ENCODE measurements around the gene HSF2.

DNA sequence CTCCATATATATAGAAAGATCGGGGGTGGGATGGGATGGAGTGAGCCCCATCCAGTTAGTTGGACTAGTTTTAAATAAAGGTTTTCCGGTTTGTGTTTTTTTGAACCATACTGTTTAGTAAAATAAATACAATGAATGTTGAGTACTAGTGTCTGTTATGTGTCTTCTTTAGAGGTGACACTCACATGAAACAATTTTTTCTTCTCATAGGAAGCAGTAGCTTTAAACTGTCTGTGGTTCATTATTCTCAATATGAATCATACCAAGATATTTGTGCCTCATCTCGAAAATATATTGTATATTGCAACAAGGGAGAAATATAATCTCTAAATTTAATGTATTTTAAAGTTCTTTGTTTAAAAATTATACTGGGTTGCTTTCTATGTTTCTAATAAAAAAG, 33.4 kb downstream of the HSF2 start:
- TF ChIP-seq POLR2A (IDR thresholded peaks at IDR 0.05; ENCODE audit: low read depth) = no peak
- no peak for TF ChIP-seq EP300 (IDR thresholded peaks at IDR 0.05)
- TF ChIP-seq CTCF (IDR thresholded peaks at IDR 0.05) = no peak

Data from esophagus muscularis mucosa (tissue), 4 donors.